IMR-90 (cell line): ENCODE measurements around the gene SLC47A2. TPM values are rescaled to one million over a fixed set of nuclear protein-coding genes. Genes with fewer than 3 reads are reported as not detected.

Source experiments
- ATAC-seq: fragments of 200-7000 bp; cut with Tn5 transposase; 2 replicates; pipeline ENCODE4 v1.9.1; 2020; ENCODE audit warnings: low read depth, mild to moderate bottlenecking, moderate library complexity
- BruUV-seq: library from RNA; stranded (reverse); fragments of 400-500 nt; replicated peaks from 2 replicates; lab custom pipeline; 2021; lab: Mats Ljungman, UMichigan
- CTCF ChIA-PET: fragments of 300-600 bp; formaldehyde crosslinking; extraction: SDS; loops from one replicate; lab custom pipeline; 2021; ENCODE audit warnings: antibody characterized with exemption; lab: Yijun Ruan, JAX
- POLR2A ChIA-PET: fragments of 300-600 bp; sonication (Branson Sonifier 250); formaldehyde crosslinking; loops from one replicate; lab custom pipeline; 2022; ENCODE audit warnings: antibody characterized with exemption; ENCODE audit not compliant: unreplicated experiment; lab: Charles Lee
- DNase-seq: peaks from one replicate; pipeline ENCODE4 v3.0.0; 2013
- H2AFZ ChIP-seq: replicated peaks from 2 replicates; pipeline ENCODE3; 2013; ENCODE audit warnings: low read length, mild to moderate bottlenecking; ENCODE audit not compliant: poor library complexity
- H2AK5ac ChIP-seq: 2 replicates; pipeline ENCODE4 v1.6.1; 2013; ENCODE audit warnings: low read depth, low read length, inconsistent platforms
- H2AK9ac ChIP-seq: replicated peaks from 2 replicates; pipeline ENCODE3; 2013; ENCODE audit warnings: mild to moderate bottlenecking, low read depth, low read length, moderate library complexity; ENCODE audit not compliant: poor library complexity
- H2BK120ac ChIP-seq: 2 replicates; pipeline ENCODE4 v1.6.1; 2013; ENCODE audit warnings: low read depth, low read length, inconsistent platforms
- H2BK15ac ChIP-seq: 3 replicates; pipeline ENCODE4 v1.6.1; 2013; ENCODE audit warnings: low read depth, low read length, inconsistent platforms
- H2BK20ac ChIP-seq: 2 replicates; pipeline ENCODE4 v1.6.1; 2013; ENCODE audit warnings: low read depth, mild to moderate bottlenecking, inconsistent platforms, low read length, moderate library complexity
- H2BK5ac ChIP-seq: 2 replicates; pipeline ENCODE4 v1.6.1; 2013; ENCODE audit warnings: mild to moderate bottlenecking, low read depth, low read length, inconsistent platforms; ENCODE audit not compliant: poor library complexity, severe bottlenecking
- H3K14ac ChIP-seq: replicated peaks from 2 replicates; pipeline ENCODE4 v1.6.1; 2013; ENCODE audit warnings: low read depth, low read length, inconsistent platforms
- H3K18ac ChIP-seq: 2 replicates; pipeline ENCODE4 v1.6.1; 2013; ENCODE audit warnings: low read depth, low read length, control low read depth
- H3K23ac ChIP-seq: 2 replicates; pipeline ENCODE4 v1.6.1; 2013; ENCODE audit warnings: low read depth, low read length, inconsistent platforms
- H3K27ac ChIP-seq: 2 replicates; pipeline ENCODE4 v1.5.1; 2013; ENCODE audit warnings: mild to moderate bottlenecking, control low read depth, low read length; ENCODE audit not compliant: insufficient read depth
- H3K27me3 ChIP-seq: 2 replicates; pipeline ENCODE4 v1.6.1; 2013; ENCODE audit warnings: low read length; ENCODE audit not compliant: control insufficient read depth, insufficient read depth
- H3K36me3 ChIP-seq: 2 replicates; pipeline ENCODE4 v1.6.1; 2013; ENCODE audit warnings: low read length, mixed read lengths; ENCODE audit not compliant: control insufficient read depth, insufficient read depth
- H3K4ac ChIP-seq: 2 replicates; pipeline ENCODE4 v1.6.1; 2013; ENCODE audit warnings: low read depth, low read length, inconsistent platforms
- H3K4me1 ChIP-seq: 2 replicates; pipeline ENCODE4 v1.6.1; 2013; ENCODE audit warnings: low read length, mixed read lengths; ENCODE audit not compliant: control insufficient read depth, insufficient read depth
- H3K4me2 ChIP-seq: 2 replicates; pipeline ENCODE4 v1.6.1; 2013; ENCODE audit warnings: low read depth, mild to moderate bottlenecking, control low read depth, low read length, moderate library complexity
- H3K4me3 ChIP-seq: 2 replicates; pipeline ENCODE4 v1.5.1; 2013; ENCODE audit warnings: low read depth, mild to moderate bottlenecking, control low read depth, low read length, moderate library complexity; ENCODE audit not compliant: insufficient read depth
- H3K56ac ChIP-seq: 2 replicates; pipeline ENCODE4 v1.6.1; 2013; ENCODE audit warnings: low read length, inconsistent platforms; ENCODE audit not compliant: insufficient read depth; ENCODE audit errors: extremely low read depth
- H3K79me1 ChIP-seq, 2 experiments: 2 replicates each; pipeline ENCODE4 v1.6.1; 2013; ENCODE audit warnings: low read length in 2 of 2, inconsistent platforms in 1 of 2, low read depth in 1 of 2
- H3K9ac ChIP-seq: 2 replicates; pipeline ENCODE4 v1.6.1; 2013; ENCODE audit warnings: low read depth, low read length, control low read depth
- H3K9me1 ChIP-seq: 2 replicates; pipeline ENCODE4 v1.6.1; 2013; ENCODE audit warnings: low read length, inconsistent platforms; ENCODE audit not compliant: insufficient read depth
- H3K9me3 ChIP-seq: 2 replicates; pipeline ENCODE4 v1.6.1; 2013; ENCODE audit warnings: low read length; ENCODE audit not compliant: control insufficient read depth, insufficient read depth
- H4K20me1 ChIP-seq: 2 replicates; pipeline ENCODE4 v1.6.1; 2013; ENCODE audit warnings: low read length, inconsistent platforms; ENCODE audit not compliant: insufficient read depth
- H4K5ac ChIP-seq: 2 replicates; pipeline ENCODE4 v1.6.1; 2013; ENCODE audit warnings: mild to moderate bottlenecking, low read depth, low read length, control low read depth
- H4K8ac ChIP-seq, 2 experiments: 2 replicates each; pipeline ENCODE4 v1.6.1; 2013; ENCODE audit warnings: low read depth in 2 of 2, low read length in 2 of 2, control low read depth in 1 of 2, inconsistent platforms in 1 of 2
- H4K91ac ChIP-seq: 2 replicates; pipeline ENCODE4 v1.6.1; 2013; ENCODE audit warnings: low read depth, low read length, inconsistent platforms; ENCODE audit not compliant: insufficient read depth
- POLR2A ChIP-seq: IDR thresholded peaks from 2 replicates; pipeline ENCODE4 v1.6.1; 2012; ENCODE audit warnings: mild to moderate bottlenecking, low read depth, low read length
- RCOR1 ChIP-seq: IDR thresholded peaks from 2 replicates; pipeline ENCODE4 v1.6.1; 2012; ENCODE audit warnings: mild to moderate bottlenecking, low read length, improper control_type of control experiment; ENCODE audit not compliant: insufficient replicate concordance
- RFX5 ChIP-seq: IDR thresholded peaks from 2 replicates; pipeline ENCODE4 v1.8.0; 2012; ENCODE audit warnings: low read depth, mild to moderate bottlenecking, low read length, moderate library complexity
- WGBS, 2 experiments: methylation state at CpG; one replicate each; pipeline versions ENCODE4 v1.1.5 to v1.1.7; 2013; ENCODE audit warnings: missing lambda C conversion rate in 2 of 2; ENCODE audit not compliant: insufficient read length in 1 of 2; ENCODE audit errors: extremely low coverage in 2 of 2; 5-methylcytosine and 5-hydroxymethylcytosine counted together
- dilution Hi-C: fragments of 300-500 bp; cut with HindIII; formaldehyde crosslinking; loops from one replicate; pipeline ENCODE4 v1.14.3; 2018; ENCODE audit warnings: low sequenced_read_pairs; ENCODE audit not compliant: unreplicated experiment
- in situ Hi-C: fragments of 300-500 bp; cut with MboI; formaldehyde crosslinking; loops from 3 replicates; pipeline ENCODE4 v1.14.3; 2019; ENCODE audit warnings: low sequenced_read_pairs, inconsistent platforms, mixed read lengths
- intact Hi-C: fragments of 100-400 bp; cut with micrococcal nuclease; formaldehyde crosslinking; loops from 2 replicates; pipeline ENCODE4 v1.10.0; 2022
- polyA plus RNA-seq, 3 experiments: library from polyadenylated mRNA; depleted of rRNA; stranded (reverse); fragments of >200 nt; gene quantifications; 2 replicates each; pipeline ENCODE4 v1.2.3, GENCODE V29; 2012; ENCODE audit warnings: low replicate concordance in 1 of 3
- total RNA-seq: library from RNA; depleted of rRNA; stranded (reverse); fragments of >200 nt; gene quantifications from 2 replicates; pipeline ENCODE4 v1.2.3, GENCODE V29; 2012

SLC47A2 gene
- total and polyA plus RNA-seq, 2 of the 4 experiments (the other 2 are of a cell fraction) = not detected

DNA sequence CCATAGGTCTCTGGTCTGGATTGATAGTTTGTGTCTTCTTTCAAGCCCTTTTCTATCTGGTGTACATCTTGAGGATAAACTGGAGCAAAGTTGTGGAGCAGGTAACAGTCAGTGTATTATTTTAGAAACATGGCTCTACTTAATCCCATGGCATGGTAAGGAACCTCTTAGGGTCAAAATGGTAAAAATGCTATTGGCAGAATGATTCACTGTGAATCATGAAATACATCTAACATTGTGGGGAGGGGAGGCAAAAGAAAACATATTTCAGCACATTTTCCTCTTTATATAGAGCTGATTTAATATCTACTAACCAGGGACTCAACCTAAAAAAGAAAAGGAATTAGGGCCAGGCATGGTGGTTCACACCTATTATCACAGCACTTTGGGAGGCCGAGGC lies 85.7 kb downstream of the SLC47A2 start:
- H3K4ac ChIP-seq = no peak overlapping the region
- H2BK20ac ChIP-seq = no peak overlapping the region
- WGBS, 2 experiments = no CpG with 5 or more reads among the region's 1 CpG
- no peak overlapping the region for H2BK15ac ChIP-seq
- H2AK5ac ChIP-seq = no peak overlapping the region
- no peak for ATAC-seq
- TF ChIP-seq RFX5 = no peak
- no peak for TF ChIP-seq POLR2A
- no peak for TF ChIP-seq RCOR1
- no peaks in the 10 kb centered on the region for H3K36me3 ChIP-seq
- in situ Hi-C loops (no loop called here), intact Hi-C loops (no loop called here), dilution Hi-C loops (no loop called here)
- no TSS peak for BruUV-seq
- no peak overlapping the region for H3K14ac ChIP-seq
- H3K27me3 ChIP-seq = peaks cover 8% of the 10 kb centered on the region
- H3K23ac ChIP-seq = no peak overlapping the region
- no peak overlapping the region for H3K56ac ChIP-seq
- H4K91ac ChIP-seq = no peak overlapping the region
- no peaks in the 10 kb centered on the region for H3K9me1 ChIP-seq
- H3K27ac ChIP-seq = no peak overlapping the region
- no peak overlapping the region for H3K9ac ChIP-seq
- no peak for DNase-seq
- H2BK5ac ChIP-seq = no peak overlapping the region
- no peak overlapping the region for H3K4me2 ChIP-seq
- H3K79me1 ChIP-seq = no peaks in the 10 kb centered on the region
- H3K18ac ChIP-seq = no peak overlapping the region
- H2AFZ ChIP-seq = no peak overlapping the region
- ChIA-PET POLR2A (no interaction called here), CTCF (no interaction called here)
- no peak overlapping the region for H3K4me3 ChIP-seq
- no peak overlapping the region for H2AK9ac ChIP-seq
- no peaks in the 10 kb centered on the region for H4K20me1 ChIP-seq
- H3K9me3 ChIP-seq = no peaks in the 10 kb centered on the region
- no peaks in the 10 kb centered on the region for H3K4me1 ChIP-seq
- H4K8ac ChIP-seq = no peak overlapping the region
- H2BK120ac ChIP-seq = no peak overlapping the region
- no peak overlapping the region for H4K5ac ChIP-seq
